Ascending aorta (tissue), 2 donors: ENCODE measurements around the gene SELENOO. TPM values are rescaled to one million over a fixed set of nuclear protein-coding genes. Genes with fewer than 3 reads are reported as not detected.

Experiments used
- DNase-seq, 2 donors: peaks; one replicate each; pipeline ENCODE4 v3.0.0-alpha.2; 2019; ENCODE audit warnings: low spot score in 2 of 2
- H3K27ac ChIP-seq, 2 donors: fragments of 200-600 bp; sonication (generic); one replicate each; pipeline ENCODE4 v1.5.1; 2016 to 2017; ENCODE audit warnings: mild to moderate bottlenecking in 1 of 2
- H3K27me3 ChIP-seq: fragments of 200-600 bp; sonication (generic); one replicate; pipeline ENCODE4 v1.5.1; 2017
- H3K36me3 ChIP-seq, 2 donors: fragments of 200-600 bp; sonication (generic); one replicate each; pipeline ENCODE4 v1.5.1; 2016
- H3K4me1 ChIP-seq, 2 donors: fragments of 200-600 bp; sonication (generic); one replicate each; pipeline ENCODE4 v1.5.1; 2016 to 2017; ENCODE audit warnings: mild to moderate bottlenecking in 1 of 2
- H3K4me3 ChIP-seq, 2 donors: fragments of 200-600 bp; sonication (generic); one replicate each; pipeline ENCODE4 v1.5.1; 2016 to 2017; ENCODE audit warnings: mild to moderate bottlenecking in 1 of 2
- H3K9me3 ChIP-seq, 2 donors: fragments of 200-600 bp; sonication (generic); one replicate each; pipeline ENCODE4 v1.5.1; 2016
- intact Hi-C: fragments of 100-400 bp; cut with DNase I; formaldehyde crosslinking; loops from one replicate; pipeline ENCODE4 v1.15.1; 2023
- total RNA-seq: library from RNA; depleted of rRNA; stranded (reverse); fragments of >200 nt; gene quantifications from one replicate; pipeline ENCODE4 v1.1.0, GENCODE V29; 2016
- TF ChIP-seq, protein P1 (sequence below), 3 experiments: fragments of 200-600 bp in 2 of 3; fragments of 450-650 bp in 1 of 3; sonication (generic) in 2 of 3; IDR thresholded peaks; one replicate each; pipeline ENCODE4 v1.5.1; 2016 to 2019; ENCODE audit warnings: antibody characterized with exemption in 3 of 3, mild to moderate bottlenecking in 1 of 3, moderate library complexity in 1 of 3

SELENOO gene
- total RNA-seq, 1 donor from 2014 or later, result 41.7 TPM

DNA sequence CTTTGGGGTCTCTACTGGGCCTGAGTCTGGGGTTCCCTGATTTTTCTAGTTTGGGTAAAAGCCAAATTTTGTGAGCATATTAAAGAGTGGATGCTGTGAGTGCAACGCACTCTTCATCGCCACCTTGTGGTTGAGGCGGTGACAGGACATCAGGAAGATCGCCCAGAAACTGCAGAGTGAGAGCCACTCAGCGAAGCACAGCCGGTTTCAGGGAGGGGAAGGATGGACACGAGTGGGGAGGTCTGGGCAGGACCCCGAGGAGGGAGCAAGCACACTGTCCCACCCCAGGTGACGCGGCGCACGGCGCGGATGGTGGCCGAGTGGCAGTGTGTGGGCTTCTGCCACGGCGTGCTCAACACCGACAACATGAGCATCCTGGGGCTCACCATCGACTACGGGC, 9.1 kb downstream of the SELENOO start:
- no peak overlapping the region for H3K4me3 ChIP-seq
- intact Hi-C loops, result loop anchor here (2.0 kb wide), 1 partner anchor 63 kb away; no protein-coding TSS in a partner anchor
- H3K4me1 ChIP-seq, result no peaks in the 10 kb centered on the region
- H3K36me3 ChIP-seq, result peaks cover 45 to 70% of the 10 kb centered on the region in 2 donors
- TF ChIP-seq, protein P1, sequence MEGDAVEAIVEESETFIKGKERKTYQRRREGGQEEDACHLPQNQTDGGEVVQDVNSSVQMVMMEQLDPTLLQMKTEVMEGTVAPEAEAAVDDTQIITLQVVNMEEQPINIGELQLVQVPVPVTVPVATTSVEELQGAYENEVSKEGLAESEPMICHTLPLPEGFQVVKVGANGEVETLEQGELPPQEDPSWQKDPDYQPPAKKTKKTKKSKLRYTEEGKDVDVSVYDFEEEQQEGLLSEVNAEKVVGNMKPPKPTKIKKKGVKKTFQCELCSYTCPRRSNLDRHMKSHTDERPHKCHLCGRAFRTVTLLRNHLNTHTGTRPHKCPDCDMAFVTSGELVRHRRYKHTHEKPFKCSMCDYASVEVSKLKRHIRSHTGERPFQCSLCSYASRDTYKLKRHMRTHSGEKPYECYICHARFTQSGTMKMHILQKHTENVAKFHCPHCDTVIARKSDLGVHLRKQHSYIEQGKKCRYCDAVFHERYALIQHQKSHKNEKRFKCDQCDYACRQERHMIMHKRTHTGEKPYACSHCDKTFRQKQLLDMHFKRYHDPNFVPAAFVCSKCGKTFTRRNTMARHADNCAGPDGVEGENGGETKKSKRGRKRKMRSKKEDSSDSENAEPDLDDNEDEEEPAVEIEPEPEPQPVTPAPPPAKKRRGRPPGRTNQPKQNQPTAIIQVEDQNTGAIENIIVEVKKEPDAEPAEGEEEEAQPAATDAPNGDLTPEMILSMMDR (IDR thresholded peaks at IDR 0.05), result peak; percentile 64 to 81 (median 75)
- no peak overlapping the region for H3K27ac ChIP-seq
- peak in 1 of 2 donors; percentile 76 for DNase-seq
- no peaks in the 10 kb centered on the region for H3K27me3 ChIP-seq
- H3K9me3 ChIP-seq, result no peaks in the 10 kb centered on the region

DNA sequence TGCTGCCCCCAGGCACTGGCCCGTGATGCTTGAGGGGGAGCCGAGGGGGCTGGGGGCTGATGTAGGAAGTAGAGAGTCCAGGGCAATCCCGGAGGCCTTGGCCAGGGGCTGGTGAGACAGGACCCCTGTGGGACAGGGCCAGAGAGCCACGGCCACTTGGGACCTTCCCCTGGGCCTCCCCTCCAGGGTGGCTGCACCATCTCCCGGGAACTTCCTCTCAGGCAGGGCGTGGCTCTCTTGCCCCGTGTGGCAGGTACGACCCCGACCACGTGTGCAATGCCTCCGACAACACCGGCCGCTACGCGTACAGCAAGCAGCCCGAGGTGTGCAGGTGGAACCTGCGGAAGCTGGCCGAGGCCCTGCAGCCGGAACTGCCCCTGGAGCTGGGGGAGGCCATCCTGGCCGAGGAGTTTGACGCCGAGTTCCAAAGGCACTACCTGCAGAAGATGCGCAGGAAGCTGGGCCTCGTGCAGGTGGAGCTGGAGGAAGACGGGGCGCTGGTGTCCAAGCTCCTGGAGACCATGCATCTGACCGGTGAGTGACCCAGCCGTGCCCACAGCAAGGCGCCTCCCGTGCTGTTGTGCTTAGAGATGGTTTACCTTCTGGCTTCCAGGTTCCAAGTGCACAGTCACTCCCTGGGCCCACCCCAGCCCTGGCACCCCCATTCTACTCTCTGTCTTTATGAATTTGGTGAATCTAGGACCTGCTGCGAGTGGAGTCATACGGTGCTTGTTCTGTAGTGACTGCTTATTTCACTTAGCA, 9.7 kb downstream of the SELENOO start:
- H3K36me3 ChIP-seq, result peaks cover 49 to 75% of the 10 kb centered on the region in 2 donors
- DNase-seq, result no peak
- no peaks in the 10 kb centered on the region for H3K4me1 ChIP-seq
- TF ChIP-seq, protein P1 (IDR thresholded peaks at IDR 0.05), result no peak
- H3K27me3 ChIP-seq, result no peaks in the 10 kb centered on the region
- intact Hi-C loops, result no loop called here
- no peaks in the 10 kb centered on the region for H3K9me3 ChIP-seq
- H3K4me3 ChIP-seq, result no peak overlapping the region
- H3K27ac ChIP-seq, result no peak overlapping the region

DNA sequence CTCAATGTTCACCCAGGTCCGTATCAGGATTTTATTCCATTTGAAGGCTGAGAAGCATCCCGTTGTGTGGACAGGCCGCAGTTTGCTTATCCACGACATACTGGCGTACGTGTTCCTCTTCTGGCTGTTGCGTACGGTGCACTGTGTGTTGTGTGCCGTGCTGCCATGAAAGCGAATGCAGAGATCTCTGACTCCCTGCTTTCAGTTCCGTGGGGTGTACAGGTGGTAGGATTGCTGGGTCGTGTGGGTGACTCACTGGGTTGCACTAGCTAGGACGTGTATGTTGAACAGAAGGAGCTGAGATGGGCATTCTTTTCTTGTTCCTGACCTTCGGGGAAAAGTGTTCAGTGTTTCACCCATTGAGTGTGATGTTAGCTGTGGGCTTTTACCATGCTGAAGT, 10.3 kb downstream of the SELENOO start:
- no peak for DNase-seq
- H3K4me1 ChIP-seq, result no peaks in the 10 kb centered on the region
- no peak overlapping the region for H3K27ac ChIP-seq
- no peaks in the 10 kb centered on the region for H3K9me3 ChIP-seq
- no peak overlapping the region for H3K4me3 ChIP-seq
- intact Hi-C loops, result no loop called here
- TF ChIP-seq, protein P1 (IDR thresholded peaks at IDR 0.05), result no peak
- H3K36me3 ChIP-seq, result peaks cover 49 to 81% of the 10 kb centered on the region in 2 donors
- no peaks in the 10 kb centered on the region for H3K27me3 ChIP-seq

DNA sequence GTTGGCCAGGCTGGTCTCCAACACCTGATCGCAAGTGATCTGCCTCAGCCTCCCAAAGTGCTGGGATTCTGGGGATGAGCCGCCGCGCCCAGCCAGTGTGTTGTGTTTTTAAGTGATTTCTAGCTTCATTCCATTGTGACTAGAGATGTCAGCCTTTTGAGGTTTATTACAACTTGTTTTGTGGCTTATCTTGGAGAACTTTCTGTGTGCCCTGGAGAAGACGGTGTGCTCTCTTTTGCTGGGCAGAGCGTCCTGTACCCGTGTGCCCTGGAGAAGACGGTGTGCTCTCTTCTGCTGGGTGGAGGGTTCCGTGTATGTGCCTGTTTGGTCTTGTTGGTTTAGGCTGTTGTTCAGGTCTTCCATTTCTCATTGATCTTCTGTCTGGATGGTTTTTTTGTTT, 12.5 kb downstream of the SELENOO start:
- intact Hi-C loops, result no loop called here
- H3K9me3 ChIP-seq, result no peaks in the 10 kb centered on the region
- TF ChIP-seq, protein P1 (IDR thresholded peaks at IDR 0.05), result no peak
- no peaks in the 10 kb centered on the region for H3K27me3 ChIP-seq
- no peaks in the 10 kb centered on the region for H3K4me1 ChIP-seq
- no peak for DNase-seq
- no peak overlapping the region for H3K4me3 ChIP-seq
- no peak overlapping the region for H3K27ac ChIP-seq
- H3K36me3 ChIP-seq, result peaks cover 52 to 83% of the 10 kb centered on the region in 2 donors

DNA sequence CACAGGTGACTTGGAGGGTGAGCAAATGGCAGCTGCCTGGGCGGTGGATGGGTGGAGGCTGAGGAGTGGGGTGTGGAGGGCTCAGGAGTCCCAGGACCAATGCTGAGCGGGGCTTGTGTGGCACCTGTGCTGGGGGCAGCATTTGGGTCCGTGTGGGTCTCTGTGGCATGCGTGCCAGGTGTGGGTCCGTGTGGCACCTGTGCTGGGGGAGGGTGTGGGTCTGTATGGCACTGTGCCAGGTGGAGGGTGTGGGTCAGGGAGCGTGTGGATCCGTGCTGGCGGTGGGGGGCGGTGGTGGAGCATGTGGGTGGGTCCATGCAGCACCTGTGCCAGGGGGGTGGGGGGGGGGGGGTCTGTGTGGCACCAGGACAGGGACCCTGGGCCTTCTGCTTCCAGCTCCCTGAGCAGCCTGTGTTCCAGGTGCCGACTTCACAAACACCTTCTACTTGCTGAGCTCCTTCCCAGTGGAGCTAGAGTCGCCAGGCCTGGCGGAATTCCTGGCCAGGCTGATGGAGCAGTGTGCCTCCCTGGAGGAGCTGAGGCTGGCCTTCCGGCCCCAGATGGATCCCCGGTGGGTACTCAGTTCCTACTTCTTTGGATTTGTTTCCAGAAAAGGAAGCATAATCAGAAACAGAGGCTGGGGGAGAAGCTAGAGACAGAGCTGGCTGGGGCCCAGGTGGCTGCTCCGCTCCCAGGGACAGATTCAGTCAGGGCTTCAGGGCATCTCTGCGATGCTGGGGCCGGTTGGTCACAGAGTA, 14.7 kb downstream of the SELENOO start:
- Histone ChIP-seq H3K4me1 (no peaks in the 10 kb centered on the region), H3K36me3 (peaks cover 56 to 83% of the 10 kb centered on the region in 2 donors), H3K27me3 (no peaks in the 10 kb centered on the region), H3K4me3 (no peak overlapping the region), H3K9me3 (no peaks in the 10 kb centered on the region), H3K27ac (no peak overlapping the region)
- intact Hi-C loops, result no loop called here
- TF ChIP-seq, protein P1 (IDR thresholded peaks at IDR 0.05), result no peak
- DNase-seq, result no peak
